ENCODE measurements around the gene RPL10A.

DNA sequence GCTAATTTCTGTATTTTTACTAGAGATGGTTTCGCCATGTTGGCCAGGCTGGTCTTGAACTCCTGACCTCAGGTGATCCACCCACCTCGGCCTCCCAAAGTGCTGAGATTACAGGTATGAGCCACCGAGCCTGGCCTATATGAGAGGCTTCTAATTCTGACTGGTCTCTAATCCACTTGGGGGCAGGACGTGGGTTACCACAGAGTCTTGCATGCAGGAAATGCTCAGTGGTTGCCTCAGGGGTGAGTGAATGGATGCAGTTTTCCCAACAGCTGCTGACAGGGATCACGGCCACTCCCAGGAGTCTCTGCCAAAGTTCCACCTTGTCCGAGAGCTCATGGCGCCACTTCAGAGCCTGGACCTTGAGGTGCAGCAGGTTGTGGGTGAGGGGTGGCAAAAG is 22.5 kb upstream of the RPL10A start:
- TF ChIP-seq, protein P1, sequence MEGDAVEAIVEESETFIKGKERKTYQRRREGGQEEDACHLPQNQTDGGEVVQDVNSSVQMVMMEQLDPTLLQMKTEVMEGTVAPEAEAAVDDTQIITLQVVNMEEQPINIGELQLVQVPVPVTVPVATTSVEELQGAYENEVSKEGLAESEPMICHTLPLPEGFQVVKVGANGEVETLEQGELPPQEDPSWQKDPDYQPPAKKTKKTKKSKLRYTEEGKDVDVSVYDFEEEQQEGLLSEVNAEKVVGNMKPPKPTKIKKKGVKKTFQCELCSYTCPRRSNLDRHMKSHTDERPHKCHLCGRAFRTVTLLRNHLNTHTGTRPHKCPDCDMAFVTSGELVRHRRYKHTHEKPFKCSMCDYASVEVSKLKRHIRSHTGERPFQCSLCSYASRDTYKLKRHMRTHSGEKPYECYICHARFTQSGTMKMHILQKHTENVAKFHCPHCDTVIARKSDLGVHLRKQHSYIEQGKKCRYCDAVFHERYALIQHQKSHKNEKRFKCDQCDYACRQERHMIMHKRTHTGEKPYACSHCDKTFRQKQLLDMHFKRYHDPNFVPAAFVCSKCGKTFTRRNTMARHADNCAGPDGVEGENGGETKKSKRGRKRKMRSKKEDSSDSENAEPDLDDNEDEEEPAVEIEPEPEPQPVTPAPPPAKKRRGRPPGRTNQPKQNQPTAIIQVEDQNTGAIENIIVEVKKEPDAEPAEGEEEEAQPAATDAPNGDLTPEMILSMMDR (IDR thresholded peaks at IDR 0.05; ENCODE audit: borderline replicate concordance, extremely low read depth, low read length, poor library complexity, severe bottlenecking): no peak
- no peak for TF ChIP-seq EZH2 (IDR thresholded peaks at IDR 0.05; ENCODE audit: borderline replicate concordance, low read depth, low read length, severe bottlenecking)
